Nephron (organoid): ENCODE data around the gene DIP2B.

ENCODE experiments used
- H3K27ac Mint-ChIP-seq, 3 experiments: 2 replicates each; pipeline ENCODE4 v1.8.0; 2020; ENCODE audit warnings: mixed read lengths in 3 of 3, mild to moderate bottlenecking in 2 of 3, moderate library complexity in 1 of 3
- H3K27me3 Mint-ChIP-seq: 2 replicates; pipeline ENCODE4 v1.8.0; 2021; ENCODE audit warnings: low read depth, mild to moderate bottlenecking, moderate library complexity, mixed read lengths
- H3K36me3 Mint-ChIP-seq: 2 replicates; pipeline ENCODE4 v1.8.0; 2020; ENCODE audit warnings: low read depth, mixed read lengths
- H3K4me1 Mint-ChIP-seq: 2 replicates; pipeline ENCODE4 v1.8.0; 2020; ENCODE audit warnings: mixed read lengths
- H3K4me3 Mint-ChIP-seq, 3 experiments: 2 replicates each; pipeline ENCODE4 v1.8.0; 2020; ENCODE audit warnings: mild to moderate bottlenecking in 3 of 3, mixed read lengths in 3 of 3, moderate library complexity in 2 of 3
- H3K9me3 Mint-ChIP-seq: 2 replicates; pipeline ENCODE4 v1.8.0; 2020; ENCODE audit warnings: mixed read lengths
- CTCF ChIP-seq, 3 experiments: fragments of 200-600 bp; sonication (generic); IDR thresholded peaks; one replicate each; pipeline ENCODE4 v1.5.0; 2021; ENCODE audit warnings: antibody characterized with exemption in 3 of 3; ENCODE audit not compliant: unreplicated experiment in 3 of 3

The DIP2B gene

GRCh38 chr12:50659260-50659659, 154.5 kb downstream of the DIP2B start:
- peaks cover 4% of the 10 kb centered on the region for H3K9me3 Mint-ChIP-seq
- peaks cover 23% of the 10 kb centered on the region for H3K36me3 Mint-ChIP-seq
- no peak for TF ChIP-seq CTCF (IDR thresholded peaks at IDR 0.05; ENCODE audit: unreplicated experiment in 3 of 3)
- H3K27me3 Mint-ChIP-seq: no peaks in the 10 kb centered on the region
- H3K27ac Mint-ChIP-seq: peak overlapping the region in 2 of 3 experiments; percentile 12 to 24
- peaks cover 30% of the 10 kb centered on the region for H3K4me1 Mint-ChIP-seq
- H3K4me3 Mint-ChIP-seq: no peak overlapping the region

- Mint-ChIP-seq H3K4me1 (peaks cover 34% of the 10 kb centered on the region), H3K9me3 (peaks cover 4% of the 10 kb centered on the region), H3K27me3 (no peaks in the 10 kb centered on the region), H3K27ac (peak overlapping the region in 2 of 3 experiments; percentile 12 to 27), H3K36me3 (peaks cover 20% of the 10 kb centered on the region), H3K4me3 (no peak overlapping the region)
- no peak for TF ChIP-seq CTCF (IDR thresholded peaks at IDR 0.05; ENCODE audit: unreplicated experiment in 3 of 3)
Measured at GRCh38 chr12:50659690-50660424, 155.1 kb downstream of the DIP2B start.

- H3K4me3 Mint-ChIP-seq: no peak overlapping the region
- TF ChIP-seq CTCF (IDR thresholded peaks at IDR 0.05; ENCODE audit: unreplicated experiment in 3 of 3): no peak
- peaks cover 14% of the 10 kb centered on the region for H3K36me3 Mint-ChIP-seq
- H3K9me3 Mint-ChIP-seq: peaks cover under 1% of the 10 kb centered on the region
- peak overlapping the region in 1 of 3 experiments; percentile 27 for H3K27ac Mint-ChIP-seq
- no peaks in the 10 kb centered on the region for H3K27me3 Mint-ChIP-seq
- H3K4me1 Mint-ChIP-seq: peaks cover 34% of the 10 kb centered on the region
Measured at GRCh38 chr12:50660425-50660822, 155.6 kb downstream of the DIP2B start.

GRCh38 chr12:50661300-50662115, 156.7 kb downstream of the DIP2B start:
- peaks cover 14% of the 10 kb centered on the region for H3K36me3 Mint-ChIP-seq

GRCh38 chr12:50662116-50662510, 157.3 kb downstream of the DIP2B start:
- no peak for TF ChIP-seq CTCF (IDR thresholded peaks at IDR 0.05; ENCODE audit: unreplicated experiment in 3 of 3)
- Mint-ChIP-seq H3K27ac (peak overlapping the region; percentile 42 to 75 (median 60)), H3K4me3 (no peak overlapping the region), H3K36me3 (peaks cover 13% of the 10 kb centered on the region), H3K4me1 (peaks cover 34% of the 10 kb centered on the region), H3K9me3 (no peaks in the 10 kb centered on the region), H3K27me3 (no peaks in the 10 kb centered on the region)

More at GRCh38 chr12:50661300-50662115, 156.7 kb downstream of the DIP2B start:
- Mint-ChIP-seq H3K27ac (peak overlapping the region; percentile 60 to 77 (median 75)), H3K27me3 (no peaks in the 10 kb centered on the region), H3K4me1 (peaks cover 34% of the 10 kb centered on the region), H3K9me3 (no peaks in the 10 kb centered on the region), H3K4me3 (no peak overlapping the region)
- no peak for TF ChIP-seq CTCF (IDR thresholded peaks at IDR 0.05; ENCODE audit: unreplicated experiment in 3 of 3)
